ENCODE results near the gene ALOX5.

Gene ALOX5

GRCh38 chr10:45429790-45430189 lies 55.8 kb downstream of the ALOX5 start:
- no peaks in the 10 kb centered on the region for H3K4me1 ChIP-seq
- H2AFZ ChIP-seq = no peak overlapping the region
- no peaks in the 10 kb centered on the region for H3K27me3 ChIP-seq (ENCODE audit: control insufficient read depth, insufficient read depth, low read length)
- no peaks in the 10 kb centered on the region for H3K79me2 ChIP-seq
- no peak overlapping the region for H3K9ac ChIP-seq
- no peaks in the 10 kb centered on the region for H3K36me3 ChIP-seq (ENCODE audit: control insufficient read depth, insufficient read depth, low read length)
- no peaks in the 10 kb centered on the region for H3K9me3 ChIP-seq (ENCODE audit: control insufficient read depth, low read length)
- no peak for TF ChIP-seq CTCF (IDR thresholded peaks at IDR 0.05)
- H3K27ac ChIP-seq = no peak overlapping the region
- H3K4me2 ChIP-seq (ENCODE audit: low read length) = no peak overlapping the region
- H3K4me3 ChIP-seq (ENCODE audit: low read depth, low read length) = no peak overlapping the region

GRCh38 chr10:45432113-45432512 lies 58.1 kb downstream of the ALOX5 start:
- no peaks in the 10 kb centered on the region for H3K79me2 ChIP-seq
- H3K27me3 ChIP-seq (ENCODE audit: control insufficient read depth, insufficient read depth, low read length) = no peaks in the 10 kb centered on the region
- TF ChIP-seq CTCF (IDR thresholded peaks at IDR 0.05) = no peak
- no peak overlapping the region for H3K9ac ChIP-seq
- no peaks in the 10 kb centered on the region for H3K36me3 ChIP-seq (ENCODE audit: control insufficient read depth, insufficient read depth, low read length)
- no peaks in the 10 kb centered on the region for H3K4me1 ChIP-seq
- no peak overlapping the region for H3K4me2 ChIP-seq (ENCODE audit: low read length)
- no peak overlapping the region for H2AFZ ChIP-seq
- no peak overlapping the region for H3K4me3 ChIP-seq (ENCODE audit: low read depth, low read length)
- H3K9me3 ChIP-seq (ENCODE audit: control insufficient read depth, low read length) = no peaks in the 10 kb centered on the region
- no peak overlapping the region for H3K27ac ChIP-seq

- H2AFZ ChIP-seq = no peak overlapping the region
- no peaks in the 10 kb centered on the region for H3K36me3 ChIP-seq (ENCODE audit: control insufficient read depth, insufficient read depth, low read length)
- H3K4me1 ChIP-seq = no peaks in the 10 kb centered on the region
- H3K4me3 ChIP-seq (ENCODE audit: low read depth, low read length) = no peak overlapping the region
- no peak overlapping the region for H3K27ac ChIP-seq
- TF ChIP-seq CTCF (IDR thresholded peaks at IDR 0.05) = no peak
- no peak overlapping the region for H3K9ac ChIP-seq
- H3K9me3 ChIP-seq (ENCODE audit: control insufficient read depth, low read length) = no peaks in the 10 kb centered on the region
- H3K79me2 ChIP-seq = no peaks in the 10 kb centered on the region
- H3K4me2 ChIP-seq (ENCODE audit: low read length) = no peak overlapping the region
- no peaks in the 10 kb centered on the region for H3K27me3 ChIP-seq (ENCODE audit: control insufficient read depth, insufficient read depth, low read length)
Observed at GRCh38 chr10:45432700-45433472, 58.9 kb downstream of the ALOX5 start.

GRCh38 chr10:45433716-45434469 lies 59.9 kb downstream of the ALOX5 start:
- H3K36me3 ChIP-seq (ENCODE audit: control insufficient read depth, insufficient read depth, low read length) = no peaks in the 10 kb centered on the region

More at GRCh38 chr10:45433716-45434469, 59.9 kb downstream of the ALOX5 start:
- H3K9me3 ChIP-seq (ENCODE audit: control insufficient read depth, low read length) = no peaks in the 10 kb centered on the region
- H3K27me3 ChIP-seq (ENCODE audit: control insufficient read depth, insufficient read depth, low read length) = no peaks in the 10 kb centered on the region
- H3K9ac ChIP-seq = no peak overlapping the region
- TF ChIP-seq CTCF (IDR thresholded peaks at IDR 0.05) = no peak
- H3K27ac ChIP-seq = no peak overlapping the region
- no peaks in the 10 kb centered on the region for H3K79me2 ChIP-seq
- H3K4me2 ChIP-seq (ENCODE audit: low read length) = no peak overlapping the region
- H3K4me3 ChIP-seq (ENCODE audit: low read depth, low read length) = no peak overlapping the region
- H3K4me1 ChIP-seq = no peaks in the 10 kb centered on the region
- no peak overlapping the region for H2AFZ ChIP-seq
